ENCODE measurements around the gene UBE2E3.

GRCh38 chr2:181041661-181042060 is 61.3 kb downstream of the UBE2E3 start:
- TF ChIP-seq EZH2 (IDR thresholded peaks at IDR 0.05; ENCODE audit: low read depth, unreplicated experiment): no peak
- no peak for TF ChIP-seq CTCF (conservative IDR thresholded peaks at IDR 0.05; ENCODE audit: low read depth in 2 of 2)
- TF ChIP-seq EZH2phosphoT487 (IDR thresholded peaks at IDR 0.05; ENCODE audit: unreplicated experiment): no peak
- no peak for TF ChIP-seq REST (IDR thresholded peaks at IDR 0.05; ENCODE audit: unreplicated experiment)
- TF ChIP-seq POLR2AphosphoS5 (IDR thresholded peaks at IDR 0.05; ENCODE audit: low read depth): no peak
- no peak for TF ChIP-seq CREB1 (CRISPR knock-in tag; IDR thresholded peaks at IDR 0.05; ENCODE audit: low read depth)
- no peak for TF ChIP-seq ETS1 (IDR thresholded peaks at IDR 0.05)
- no peak for TF ChIP-seq NANOG (IDR thresholded peaks at IDR 0.05; ENCODE audit: borderline replicate concordance)
- TF ChIP-seq ZNF462 (CRISPR knock-in tag; IDR thresholded peaks at IDR 0.05): no peak

All from GM23338 (cell line).